K562 (cell line): ENCODE measurements around the gene MKNK1. TPM values are rescaled to one million over a fixed set of nuclear protein-coding genes. Genes with fewer than 3 reads are reported as not detected.

Source experiments
- ATAC-seq: fragments of 200-7000 bp; cut with Tn5 transposase; 3 replicates; pipeline ENCODE4 v1.9.1; 2020; ENCODE audit warnings: moderate library complexity
- Bru-seq: library from RNA; stranded (reverse); fragments of 400-500 nt; gene quantifications from one replicate; lab custom pipeline; 2021; lab: Mats Ljungman, UMichigan
- BruChase-seq, 2 experiments: library from RNA; stranded (reverse); fragments of 400-500 nt; gene quantifications; one replicate each; lab custom pipeline; 2021; lab: Mats Ljungman, UMichigan
- BruUV-seq: library from RNA; stranded (reverse); fragments of 400-500 nt; replicated peaks from 2 replicates; lab custom pipeline; 2021; lab: Mats Ljungman, UMichigan
- CTCF ChIA-PET: fragments of 300-600 bp; formaldehyde crosslinking; extraction: SDS; loops from one replicate; lab custom pipeline; 2021; ENCODE audit warnings: low intra/inter-chr PET ratio; lab: Yijun Ruan, JAX
- POLR2A ChIA-PET: fragments of 300-600, 350-650 bp; sonication (Branson Sonifier 250); formaldehyde crosslinking; extraction: SDS; loops from one replicate; lab custom pipeline; 2021; ENCODE audit warnings: antibody characterized with exemption, inconsistent platforms; lab: Yijun Ruan, JAX
- DNase-seq, 4 experiments: peaks; one replicate each; pipeline versions ENCODE4 v3.0.0 to v3.0.0-alpha.2; 2011 to 2018; ENCODE audit warnings: low spot score in 3 of 4, mixed read lengths in 3 of 4; ENCODE audit errors: extremely low read depth in 1 of 4
- FAIRE-seq: peaks from 2 replicates; lab custom pipeline; 2011; peaks lifted over from hg19 to GRCh38; lab: Jason Lieb, UNC
- H2AFZ ChIP-seq: 2 replicates; pipeline ENCODE4 v1.6.0; 2011; ENCODE audit warnings: low read depth, low read length, control low read depth, inconsistent platforms
- H3K27ac ChIP-seq: fragments of 200-600 bp; 3 replicates; pipeline ENCODE4 v1.8.0; 2011; ENCODE audit warnings: low read depth, mild to moderate bottlenecking, control low read depth, inconsistent platforms, low read length, moderate library complexity, mixed read lengths; ENCODE audit errors: extremely low read depth
- H3K27me3 ChIP-seq, 2 experiments: fragments of 300-600 bp in 1 of 2; 2 replicates in 1 of 2; 3 replicates in 1 of 2; pipeline versions ENCODE4 v1.6.0 to v1.8.0; 2011; ENCODE audit warnings: inconsistent platforms in 2 of 2, low read length in 2 of 2, mild to moderate bottlenecking in 1 of 2, mixed read lengths in 1 of 2, moderate library complexity in 1 of 2; ENCODE audit not compliant: control insufficient read depth in 2 of 2, insufficient read depth in 2 of 2
- H3K36me3 ChIP-seq: fragments of 300-600 bp; 3 replicates; pipeline ENCODE4 v1.8.0; 2011; ENCODE audit warnings: mild to moderate bottlenecking, low read length, inconsistent platforms; ENCODE audit not compliant: control insufficient read depth, insufficient read depth
- H3K4me1 ChIP-seq, 2 experiments: fragments of 200-600 bp in 1 of 2; replicated peaks in 1 of 2; 2 replicates in 1 of 2; 3 replicates in 1 of 2; pipeline versions ENCODE4 v1.5.1 to v1.8.0; 2011; ENCODE audit warnings: inconsistent platforms in 2 of 2, low read length in 2 of 2, mild to moderate bottlenecking in 1 of 2, mixed read lengths in 1 of 2, moderate library complexity in 1 of 2; ENCODE audit not compliant: control insufficient read depth in 2 of 2, insufficient read depth in 2 of 2
- H3K4me2 ChIP-seq: 2 replicates; pipeline ENCODE4 v1.6.1; 2011; ENCODE audit warnings: low read length, control low read depth, inconsistent platforms, mixed read lengths; ENCODE audit not compliant: insufficient read depth
- H3K4me3 ChIP-seq: fragments of 200-600 bp; sonication (generic), shearing (Covaris generic); 2 replicates; pipeline ENCODE4 v1.5.1; 2016; ENCODE audit warnings: control low read depth, inconsistent platforms
- H3K79me2 ChIP-seq: fragments of 200-600 bp; 3 replicates; pipeline ENCODE4 v1.8.0; 2011; ENCODE audit warnings: low read length, inconsistent platforms; ENCODE audit not compliant: control insufficient read depth, insufficient read depth
- H3K9ac ChIP-seq, 2 experiments: 2 replicates each; pipeline versions ENCODE4 v1.6.0 to v1.6.1; 2011; ENCODE audit warnings: low read depth in 2 of 2, low read length in 2 of 2, control low read depth in 1 of 2, inconsistent platforms in 1 of 2, mild to moderate bottlenecking in 1 of 2, mixed read lengths in 1 of 2; ENCODE audit not compliant: insufficient read depth in 1 of 2
- H3K9me1 ChIP-seq: one replicate; pipeline ENCODE4 v1.6.0; 2011; ENCODE audit warnings: inconsistent platforms, mild to moderate bottlenecking, low read length, moderate library complexity; ENCODE audit not compliant: control insufficient read depth, insufficient read depth
- H3K9me3 ChIP-seq: replicated peaks from 2 replicates; pipeline ENCODE4 v1.5.1; 2011; ENCODE audit warnings: low read depth, low read length, inconsistent platforms; ENCODE audit not compliant: control insufficient read depth, insufficient read depth
- H4K20me1 ChIP-seq: replicated peaks from 2 replicates; pipeline ENCODE4 v1.6.1; 2011; ENCODE audit warnings: low read length, inconsistent platforms, mixed read lengths; ENCODE audit not compliant: control insufficient read depth, insufficient read depth
- ARID1B ChIP-seq: fragments of 450-650 bp; IDR thresholded peaks from 2 replicates; pipeline ENCODE4 v1.6.1; 2016; ENCODE audit warnings: antibody characterized with exemption, mild to moderate bottlenecking, inconsistent platforms
- CREB1 ChIP-seq, 2 experiments: sonication (generic) in 1 of 2; formaldehyde crosslinking in 1 of 2; IDR thresholded peaks; 2 replicates each; pipeline versions ENCODE4 v1.6.1 to v1.8.0; 2012 to 2022; ENCODE audit warnings: inconsistent platforms in 1 of 2, mild to moderate bottlenecking in 1 of 2, missing genetic modification reagents in 1 of 2, moderate library complexity in 1 of 2
- CREM ChIP-seq: IDR thresholded peaks from 2 replicates; pipeline ENCODE4 v1.6.1; 2014; ENCODE audit warnings: antibody characterized with exemption, low read depth
- DPF2 ChIP-seq: fragments of 450-650 bp; IDR thresholded peaks from 2 replicates; pipeline ENCODE4 v1.6.1; 2016
- E2F3 ChIP-seq: fragments of 250-450 bp; sonication (Bioruptor Pico); IDR thresholded peaks from 2 replicates; pipeline ENCODE4 v1.4.0; 2020; ENCODE audit warnings: mild to moderate bottlenecking
- HEY1 ChIP-seq: fragments of 250-450 bp; sonication (Bioruptor Pico); IDR thresholded peaks from 2 replicates; pipeline ENCODE4 v1.5.0; 2020; ENCODE audit warnings: mild to moderate bottlenecking, moderate library complexity, borderline replicate concordance
- KDM4B ChIP-seq, 2 experiments: fragments of 450-650 bp in 1 of 2; sonication (generic) in 1 of 2; IDR thresholded peaks; 2 replicates each; pipeline ENCODE4 v1.6.1; 2016 to 2017; ENCODE audit warnings: borderline replicate concordance in 2 of 2, antibody characterized with exemption in 1 of 2, low read depth in 1 of 2, mild to moderate bottlenecking in 1 of 2
- KLF6 ChIP-seq: fragments of 250-450 bp; sonication (Bioruptor Pico); IDR thresholded peaks from 2 replicates; pipeline ENCODE4 v1.4.0; 2020; ENCODE audit warnings: mild to moderate bottlenecking, moderate library complexity, borderline replicate concordance
- NFATC3 ChIP-seq: fragments of 450-650 bp; IDR thresholded peaks from 2 replicates; pipeline ENCODE4 v1.6.1; 2017; ENCODE audit warnings: mild to moderate bottlenecking
- PRMT5 ChIP-seq: sonication (generic); formaldehyde crosslinking; IDR thresholded peaks from 2 replicates; pipeline ENCODE4 v1.5.0; 2020; ENCODE audit warnings: missing genetic modification reagents
- SAFB ChIP-seq: fragments of 200-400 bp; formaldehyde crosslinking; IDR thresholded peaks from 2 replicates; pipeline ENCODE4 v1.6.1; 2017; ENCODE audit warnings: low read depth, low read length, borderline replicate concordance
- SMARCA4 ChIP-seq: fragments of 450-650 bp; IDR thresholded peaks from 2 replicates; pipeline ENCODE4 v1.6.1; 2016
- SUPT5H ChIP-seq: fragments of 450-650 bp; IDR thresholded peaks from 2 replicates; pipeline ENCODE4 v1.6.1; 2016
- TAF7 ChIP-seq: fragments of 450-650 bp; IDR thresholded peaks from 2 replicates; pipeline ENCODE4 v1.6.1; 2016; ENCODE audit warnings: missing genetic modification characterization, missing compliant biosample characterization
- ZNF224 ChIP-seq: sonication (generic); formaldehyde crosslinking; IDR thresholded peaks from 2 replicates; pipeline ENCODE4 v1.8.0; 2022; ENCODE audit warnings: mild to moderate bottlenecking, missing genetic modification reagents
- ZNF347 ChIP-seq: fragments of 450-650 bp; formaldehyde crosslinking; IDR thresholded peaks from 2 replicates; pipeline ENCODE4 v1.4.0; 2020; ENCODE audit warnings: low read depth, mild to moderate bottlenecking, moderate library complexity
- WGBS: fragments of 100-300 bp; shearing (Covaris generic); methylation state at CpG from one replicate; pipeline ENCODE4 v1.1.6; 2016; ENCODE audit warnings: low coverage, mixed read lengths; ENCODE audit not compliant: insufficient coverage; ENCODE audit errors: missing lambda C conversion rate; 5-methylcytosine and 5-hydroxymethylcytosine counted together
- in situ Hi-C: fragments of 300-500 bp; cut with MboI; formaldehyde crosslinking; loops from 4 replicates; pipeline ENCODE4 v1.15.0; 2018; ENCODE audit warnings: inconsistent platforms, mixed read lengths
- intact Hi-C: fragments of 100-400 bp; cut with micrococcal nuclease; formaldehyde crosslinking; loops from 2 replicates; pipeline ENCODE4 v1.14.2; 2022
- long read RNA-seq, 3 experiments: library from polyadenylated mRNA in 2 of 3; library from RNA in 1 of 3; unstranded in 2 of 3; stranded (forward) in 1 of 3; transcript quantifications; one replicate each; pipeline ENCODE4 v2.0.0, GENCODE V29; 2019 to 2022
- polyA minus RNA-seq, 3 experiments: library from RNA; depleted of rRNA, polyadenylated mRNA; stranded (reverse); fragments of >200 nt; gene quantifications; 2 replicates each; pipeline ENCODE4 v1.2.3, GENCODE V29; 2011
- polyA plus RNA-seq, 8 experiments: library from polyadenylated mRNA; depleted of rRNA in 4 of 8; stranded (reverse) in 5 of 8; unstranded in 3 of 8; fragments of >200 nt; fragmentation: Nextera tagmentation in 2 of 8; fragmentation: Illumina TruSeq in 1 of 8; extraction: Ambion mirVana in 2 of 8; extraction: Trizol in 1 of 8; gene quantifications; 2 replicates each; pipeline versions ENCODE4 v1.2.1 to v1.2.3, GENCODE V29; 2011 to 2014; ENCODE audit warnings: inconsistent platforms in 1 of 8, missing spikeins in 1 of 8
- total RNA-seq, 7 experiments: library from RNA; depleted of rRNA in 6 of 7; stranded (reverse); fragments of >200 nt in 6 of 7; fragmentation: Illumina TruSeq in 2 of 7; extraction: Trizol in 2 of 7; gene quantifications; 2 replicates each; pipeline versions ENCODE4 v1.2.1 to v1.2.3, GENCODE V29; 2011 to 2021; ENCODE audit warnings: low replicate concordance in 1 of 7
- TF ChIP-seq, protein P1 (sequence below): fragments of 450-650 bp; IDR thresholded peaks from 2 replicates; pipeline ENCODE4 v1.6.1; 2018; ENCODE audit warnings: mild to moderate bottlenecking, low read depth; ENCODE audit not compliant: partially characterized antibody

MKNK1 gene
- total RNA-seq (2011; cell fraction: chromatin; rRNA removed; ENCODE audit: low replicate concordance), result 86.6 and 98.9 TPM in 2 replicates
- total RNA-seq (2011; cell fraction: nucleolus; rRNA removed), result 51.6 and 57.7 TPM in 2 replicates
- total RNA-seq (2011; cell fraction: nucleoplasm; rRNA removed), result 71.6 and 91.8 TPM in 2 replicates
- total RNA-seq (2014; rRNA removed) (27.7 and 33.3 TPM in 2 replicates), total RNA-seq (2014; rRNA removed; fragmentation: Illumina TruSeq; extraction: Trizol) (43.7 and 49.4 TPM in 2 replicates), total RNA-seq (2015; rRNA removed; fragmentation: Illumina TruSeq; extraction: Trizol) (33.7 and 42.9 TPM in 2 replicates), total RNA-seq (2021) (36.5 and 41.7 TPM in 2 replicates), polyA plus RNA-seq (2011; rRNA removed) (45.0 and 45.8 TPM in 2 replicates), polyA plus RNA-seq (2014; fragmentation: Illumina TruSeq; extraction: Trizol) (40.4 and 42.1 TPM in 2 replicates), polyA plus RNA-seq (2014; fragmentation: Nextera tagmentation; extraction: Ambion mirVana) (10 to 100 TPM; 44.7 to 46.0 TPM), polyA plus RNA-seq (2014; rRNA removed) (50.8 and 51.3 TPM in 2 replicates), polyA minus RNA-seq (2011; rRNA and poly(A)+ RNA removed) (52.4 and 53.2 TPM in 2 replicates), Bru-seq, nascent RNA (percentile 71 among the genes with signal in this experiment), BruChase-seq, experiment 1, labeled RNA remaining after a 2-hour chase (percentile 64 among the genes with signal in this experiment), BruChase-seq, experiment 2, labeled RNA remaining after a 6-hour chase (percentile 64 among the genes with signal in this experiment)
- polyA plus RNA-seq (2011; cell fraction: cytosol; rRNA removed), result 34.7 and 38.1 TPM in 2 replicates
- polyA plus RNA-seq (2011; cell fraction: nucleus; rRNA removed), result 76.4 and 85.8 TPM in 2 replicates
- 42.0 and 54.6 TPM in 2 replicates for polyA plus RNA-seq (2012)
- polyA minus RNA-seq (2011; cell fraction: cytosol; rRNA and poly(A)+ RNA removed), result 22.3 and 25.4 TPM in 2 replicates
- 22.1 and 30.1 TPM in 2 replicates for polyA minus RNA-seq (2011; cell fraction: nucleus; rRNA and poly(A)+ RNA removed)
- long read RNA-seq, experiment 1, transcript MKNK1-230 (12 exons, 2,600 nt), result major isoform, 15 of 97 reads
- long read RNA-seq, experiment 1, partial matches to known transcripts, result 35 of 97 reads
- long read RNA-seq, experiment 1, other reads (novel, unspliced or antisense), result 42 of 97 reads
- long read RNA-seq, experiment 2, partial matches to known transcripts, result 19 of 42 reads
- long read RNA-seq, experiment 2, other reads (novel, unspliced or antisense), result 17 of 42 reads
- long read RNA-seq, experiment 3, transcript MKNK1-230 (12 exons, 2,600 nt), result major isoform, 7 of 51 reads
- long read RNA-seq, experiment 3, partial matches to known transcripts, result 19 of 51 reads
- long read RNA-seq, experiment 3, other reads (novel, unspliced or antisense), result 18 of 51 reads

DNA sequence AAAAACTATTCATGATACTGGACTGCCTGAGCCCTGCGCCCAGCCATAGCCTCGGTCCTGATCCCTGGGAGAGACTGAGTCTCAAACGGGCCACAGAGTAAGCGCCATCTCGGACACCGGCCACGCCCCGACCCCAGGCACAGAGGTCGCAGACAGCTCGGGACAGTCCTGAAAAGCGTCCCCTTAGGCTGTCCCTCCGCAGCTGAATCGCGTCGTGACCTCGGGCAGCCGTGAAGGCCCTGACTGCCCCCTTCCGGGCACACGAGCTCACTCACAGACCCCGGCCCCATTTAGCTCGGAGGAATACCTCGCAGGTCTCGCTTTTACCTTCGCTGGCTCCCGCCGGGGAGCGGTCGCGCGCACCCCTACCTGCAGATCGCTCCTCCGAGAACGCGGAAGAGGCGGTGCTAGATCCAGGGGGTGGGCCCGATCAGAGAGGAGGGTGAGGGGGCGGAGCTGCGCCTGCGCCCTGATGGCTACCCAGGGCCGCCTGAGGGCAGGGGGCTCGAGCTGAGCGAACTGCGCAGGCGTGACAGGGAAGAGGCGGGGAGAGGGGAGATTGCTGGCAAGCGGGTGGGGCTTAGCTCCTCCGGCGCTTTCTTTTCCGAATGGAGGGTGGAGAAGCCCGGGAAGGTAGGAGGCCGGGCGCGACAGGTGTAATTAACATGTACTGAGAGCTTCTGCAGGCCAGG lies at the start of gene MKNK1:
Gene MKNK1 (minus strand): TSS at position 411 of the 692 bp plus-strand sequence. CDS start 20,941 bp downstream, outside the sequence.
- WGBS, result under 1% methylated on average over 53 of the region's 53 CpGs
- H3K9me3 ChIP-seq, result no peaks in the 10 kb centered on the region
- DNase-seq, result peak; percentile 99 to 100 (median 100)
- H2AFZ ChIP-seq, result peak within 1 kb of the TSS; percentile 96
- peak within 1 kb of the TSS; percentile 64 for H3K4me3 ChIP-seq
- H3K79me2 ChIP-seq, result peaks cover 14% of the 10 kb centered on the region
- H3K9me1 ChIP-seq, result no peaks in the 10 kb centered on the region
- peak within 1 kb of the TSS; percentile 75 to 98 for H3K9ac ChIP-seq
- no peaks in the 10 kb centered on the region for H4K20me1 ChIP-seq
- intact Hi-C loops (no loop called here), in situ Hi-C loops (no loop called here)
- BruUV-seq, result TSS peak; percentile 64
- peak within 1 kb of the TSS; percentile 91 for H3K4me2 ChIP-seq
- ATAC-seq, result peak; percentile 98
- peaks cover 9% of the 10 kb centered on the region; the same call in 2 of the 3 replicates for H3K36me3 ChIP-seq
- peak; percentile 90 for FAIRE-seq
- CTCF ChIA-PET, result no interaction called here
- peaks cover 6 to 29% of the 10 kb centered on the region in 2 experiments for H3K4me1 ChIP-seq
- POLR2A ChIA-PET, result interaction anchor here (0.6 to 4.1 kb wide), 26 partner anchors 8 to 387 kb away, joined by 3 to 38 read pairs (median 4); partner anchors contain the start of genes EFCAB14, MOB3C and NSUN4
- no peaks in the 10 kb centered on the region for H3K27me3 ChIP-seq
- H3K27ac ChIP-seq, result peak within 1 kb of the TSS; percentile 65
- no peak for TF ChIP-seq ZNF224 (CRISPR knock-in tag)
- peak; percentile 38 for TF ChIP-seq ARID1B
- no peak for TF ChIP-seq TAF7 (tag)
- peak; percentile 64; the same call in 1 of the 2 replicates for TF ChIP-seq KLF6 (CRISPR knock-in tag)
- TF ChIP-seq PRMT5, result no peak
- no peak for TF ChIP-seq HEY1
- no peak for TF ChIP-seq E2F3
- no peak for TF ChIP-seq ZNF347 (CRISPR knock-in tag)
- TF ChIP-seq, protein P1, sequence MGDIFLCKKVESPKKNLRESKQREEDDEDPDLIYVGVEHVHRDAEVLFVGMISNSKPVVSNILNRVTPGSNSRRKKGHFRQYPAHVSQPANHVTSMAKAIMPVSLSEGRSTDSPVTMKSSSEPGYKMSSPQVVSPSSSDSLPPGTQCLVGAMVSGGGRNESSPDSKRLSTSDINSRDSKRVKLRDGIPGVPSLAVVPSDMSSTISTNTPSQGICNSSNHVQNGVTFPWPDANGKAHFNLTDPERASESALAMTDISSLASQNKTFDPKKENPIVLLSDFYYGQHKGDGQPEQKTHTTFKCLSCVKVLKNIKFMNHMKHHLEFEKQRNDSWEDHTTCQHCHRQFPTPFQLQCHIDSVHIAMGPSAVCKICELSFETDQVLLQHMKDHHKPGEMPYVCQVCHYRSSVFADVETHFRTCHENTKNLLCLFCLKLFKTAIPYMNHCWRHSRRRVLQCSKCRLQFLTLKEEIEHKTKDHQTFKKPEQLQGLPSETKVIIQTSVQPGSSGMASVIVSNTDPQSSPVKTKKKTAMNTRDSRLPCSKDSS, result no peak
- no peak for TF ChIP-seq CREB1 (IDR thresholded peaks at IDR 0.05)
- no peak; the same call in 1 of the 2 replicates for TF ChIP-seq CREB1 (CRISPR knock-in tag; IDR thresholded peaks at IDR 0.05)
- no peak for TF ChIP-seq KDM4B (IDR thresholded peaks at IDR 0.05; ENCODE audit: borderline replicate concordance in 2 of 2, low read depth in 1 of 2)
- TF ChIP-seq SUPT5H, result peak; percentile 98
- 0 out of 2 replicates have a peak, but pooled peaks have one; percentile 47 for TF ChIP-seq SMARCA4
- no peak for TF ChIP-seq NFATC3
- peak; percentile 67; the same call in 1 of the 2 replicates for TF ChIP-seq DPF2
- no peak for TF ChIP-seq CREM
- no peak for TF ChIP-seq SAFB
